SJSA1 (cell line): Measurements from ENCODE around the gene UGT1A10. TPM values are rescaled to one million over a fixed set of nuclear protein-coding genes. Genes with fewer than 3 reads are reported as not detected.
"Not testable (repeated sequence)": the region's sequence is repeated elsewhere in the genome, so short reads cannot be mapped to it uniquely, and the experiment has no call there.

ENCODE experiments used
- DNase-seq, 2 experiments: peaks; one replicate each; pipeline ENCODE4 v3.0.0-alpha.2; 2015 to 2020; ENCODE audit warnings: low spot score in 2 of 2, low read depth in 1 of 2
- H3K27ac ChIP-seq: fragments of 250-450 bp; sonication (Bioruptor Pico); 2 replicates; pipeline ENCODE4 v1.5.1; 2020; ENCODE audit warnings: mild to moderate bottlenecking, moderate library complexity
- H3K27me3 ChIP-seq: fragments of 250-450 bp; sonication (Bioruptor Pico); replicated peaks from 2 replicates; pipeline ENCODE4 v1.5.1; 2020; ENCODE audit warnings: mild to moderate bottlenecking, moderate library complexity
- H3K36me3 ChIP-seq: fragments of 250-450 bp; sonication (Bioruptor Pico); 2 replicates; pipeline ENCODE4 v1.5.1; 2020; ENCODE audit warnings: mild to moderate bottlenecking
- H3K4me1 ChIP-seq: fragments of 250-450 bp; sonication (Bioruptor Pico); replicated peaks from 2 replicates; pipeline ENCODE4 v1.6.1; 2021; ENCODE audit warnings: mild to moderate bottlenecking
- H3K4me3 ChIP-seq: fragments of 250-450 bp; sonication (Bioruptor Pico); 2 replicates; pipeline ENCODE4 v1.5.1; 2020; ENCODE audit warnings: mild to moderate bottlenecking
- H3K9me3 ChIP-seq: fragments of 250-450 bp; sonication (Bioruptor Pico); replicated peaks from 2 replicates; pipeline ENCODE4 v1.5.1; 2020; ENCODE audit warnings: mild to moderate bottlenecking
- total RNA-seq: library from RNA; depleted of rRNA; stranded (reverse); fragments of >200 nt; shearing (Covaris generic); gene quantifications from 2 replicates; pipeline ENCODE4 v1.2.3, GENCODE V29; 2014; rRNA removed

The UGT1A10 gene
- not detected in 2 replicates for total RNA-seq

- not testable (repeated sequence) for H3K27ac ChIP-seq, H3K27me3 ChIP-seq, H3K36me3 ChIP-seq, H3K9me3 ChIP-seq, H3K4me1 ChIP-seq, H3K4me3 ChIP-seq, DNase-seq
These were observed at the start of gene UGT1A10 for GRCh38 chr2:233636306-233636705. UGT1A10 (plus strand) TSS chr2:233636448; CDS start chr2:233636523, 75 bp downstream.

- Histone ChIP-seq H3K27ac (no peak overlapping the region), H3K4me1 (no peaks in the 10 kb centered on the region), H3K27me3 (no peaks in the 10 kb centered on the region; the same call in 1 of the 2 replicates), H3K9me3 (no peaks in the 10 kb centered on the region; the same call in 1 of the 2 replicates), H3K36me3 (no peaks in the 10 kb centered on the region), H3K4me3 (no peak overlapping the region)
- DNase-seq: no peak
These were observed 47.8 kb upstream of the UGT1A10 start for GRCh38 chr2:233588400-233588799.

- not testable (repeated sequence) for DNase-seq, H3K4me1 ChIP-seq, H3K27ac ChIP-seq, H3K9me3 ChIP-seq, H3K27me3 ChIP-seq, H3K36me3 ChIP-seq, H3K4me3 ChIP-seq
These were observed 43.5 kb upstream of the UGT1A10 start for GRCh38 chr2:233592706-233593105.

GRCh38 chr2:233593201-233593600 lies 43.0 kb upstream of the UGT1A10 start:
- Histone ChIP-seq H3K36me3 (no peaks in the 10 kb centered on the region), H3K4me3 (no peak overlapping the region), H3K27me3 (no peaks in the 10 kb centered on the region; the same call in 1 of the 2 replicates), H3K9me3 (no peaks in the 10 kb centered on the region), H3K4me1 (no peaks in the 10 kb centered on the region), H3K27ac (no peak overlapping the region)
- DNase-seq: no peak

GRCh38 chr2:233597522-233597921 lies 38.7 kb upstream of the UGT1A10 start:
- no peaks in the 10 kb centered on the region for H3K4me1 ChIP-seq
- H3K9me3 ChIP-seq: no peaks in the 10 kb centered on the region
- no peaks in the 10 kb centered on the region for H3K36me3 ChIP-seq
- DNase-seq: no peak
- no peak overlapping the region for H3K27ac ChIP-seq
- H3K4me3 ChIP-seq: no peak overlapping the region
- H3K27me3 ChIP-seq: no peaks in the 10 kb centered on the region

GRCh38 chr2:233598952-233599351 lies 37.3 kb upstream of the UGT1A10 start:
- Histone ChIP-seq H3K4me1 (no peaks in the 10 kb centered on the region), H3K27ac (no peak overlapping the region), H3K4me3 (no peak overlapping the region), H3K36me3 (no peaks in the 10 kb centered on the region), H3K27me3 (no peaks in the 10 kb centered on the region), H3K9me3 (no peaks in the 10 kb centered on the region)
- no peak for DNase-seq

GRCh38 chr2:233600386-233600785 lies 35.9 kb upstream of the UGT1A10 start:
- no peak for DNase-seq
- no peak overlapping the region for H3K27ac ChIP-seq
- no peaks in the 10 kb centered on the region for H3K4me1 ChIP-seq
- H3K9me3 ChIP-seq: no peaks in the 10 kb centered on the region
- no peaks in the 10 kb centered on the region for H3K27me3 ChIP-seq
- H3K4me3 ChIP-seq: no peak overlapping the region
- no peaks in the 10 kb centered on the region for H3K36me3 ChIP-seq

- no peaks in the 10 kb centered on the region for H3K4me1 ChIP-seq
- H3K9me3 ChIP-seq: no peaks in the 10 kb centered on the region
- no peaks in the 10 kb centered on the region for H3K36me3 ChIP-seq
- no peak overlapping the region for H3K4me3 ChIP-seq
- H3K27ac ChIP-seq: no peak overlapping the region
- DNase-seq: no peak
- no peaks in the 10 kb centered on the region for H3K27me3 ChIP-seq
These were observed 34.2 kb upstream of the UGT1A10 start for GRCh38 chr2:233602076-233602475.

- no peaks in the 10 kb centered on the region for H3K36me3 ChIP-seq
- no peaks in the 10 kb centered on the region for H3K27me3 ChIP-seq
- H3K4me1 ChIP-seq: no peaks in the 10 kb centered on the region
- no peak for DNase-seq
- H3K9me3 ChIP-seq: no peaks in the 10 kb centered on the region
- no peak overlapping the region for H3K4me3 ChIP-seq
- no peak overlapping the region for H3K27ac ChIP-seq
These were observed 32.7 kb upstream of the UGT1A10 start for GRCh38 chr2:233603520-233603919.

GRCh38 chr2:233604826-233605225 lies 31.4 kb upstream of the UGT1A10 start:
- H3K4me1 ChIP-seq: no peaks in the 10 kb centered on the region
- no peak overlapping the region for H3K4me3 ChIP-seq
- H3K36me3 ChIP-seq: no peaks in the 10 kb centered on the region
- DNase-seq: no peak
- no peak overlapping the region for H3K27ac ChIP-seq
- no peaks in the 10 kb centered on the region for H3K9me3 ChIP-seq
- H3K27me3 ChIP-seq: no peaks in the 10 kb centered on the region

- Histone ChIP-seq H3K27ac (no peak overlapping the region), H3K9me3 (no peaks in the 10 kb centered on the region), H3K36me3 (no peaks in the 10 kb centered on the region), H3K4me3 (no peak overlapping the region), H3K27me3 (no peaks in the 10 kb centered on the region), H3K4me1 (no peaks in the 10 kb centered on the region)
- no peak for DNase-seq
These were observed 30.6 kb upstream of the UGT1A10 start for GRCh38 chr2:233605680-233606079.

- DNase-seq: no peak
- Histone ChIP-seq H3K4me3 (no peak overlapping the region), H3K4me1 (no peaks in the 10 kb centered on the region), H3K27ac (no peak overlapping the region), H3K36me3 (no peaks in the 10 kb centered on the region), H3K27me3 (no peaks in the 10 kb centered on the region), H3K9me3 (no peaks in the 10 kb centered on the region)
These were observed 25.0 kb upstream of the UGT1A10 start for GRCh38 chr2:233611284-233611683.

- not testable (repeated sequence) for H3K4me3 ChIP-seq, H3K27ac ChIP-seq, H3K27me3 ChIP-seq, H3K9me3 ChIP-seq, H3K36me3 ChIP-seq, DNase-seq, H3K4me1 ChIP-seq
These were observed 18.8 kb upstream of the UGT1A10 start, which contains the start of gene UGT1A8 for GRCh38 chr2:233617476-233617875. UGT1A8 (plus strand) TSS chr2:233617633; CDS start chr2:233617708, 75 bp downstream.

- no peaks in the 10 kb centered on the region for H3K9me3 ChIP-seq
- no peak overlapping the region for H3K4me3 ChIP-seq
- no peaks in the 10 kb centered on the region for H3K4me1 ChIP-seq
- no peak overlapping the region for H3K27ac ChIP-seq
- no peaks in the 10 kb centered on the region for H3K27me3 ChIP-seq
- DNase-seq: no peak
- H3K36me3 ChIP-seq: no peaks in the 10 kb centered on the region
These were observed 16.0 kb upstream of the UGT1A10 start for GRCh38 chr2:233620204-233620603.

GRCh38 chr2:233621863-233622262 lies 14.4 kb upstream of the UGT1A10 start:
- H3K4me1 ChIP-seq, DNase-seq, H3K36me3 ChIP-seq, H3K9me3 ChIP-seq, H3K27me3 ChIP-seq, H3K27ac ChIP-seq, H3K4me3 ChIP-seq: not testable (repeated sequence)
